HAP-1 (cell line): ENCODE results near the gene CDC5L.

Experiments used
- DNase-seq, 2 experiments: peaks; one replicate each; pipeline ENCODE4 v3.0.0-alpha.2; 2016 to 2020; ENCODE audit warnings: low spot score in 2 of 2
- H3K27me3 ChIP-seq: fragments of 250-450 bp; sonication (Bioruptor Pico); 2 replicates; pipeline ENCODE4 v1.5.1; 2020; ENCODE audit warnings: low read depth, mild to moderate bottlenecking, moderate library complexity
- H3K36me3 ChIP-seq: fragments of 250-450 bp; sonication (Bioruptor Pico); replicated peaks from 2 replicates; pipeline ENCODE4 v1.5.1; 2020; ENCODE audit warnings: mild to moderate bottlenecking
- H3K4me1 ChIP-seq: fragments of 250-450 bp; sonication (Bioruptor Pico); 2 replicates; pipeline ENCODE4 v1.5.1; 2020; ENCODE audit warnings: mild to moderate bottlenecking
- H3K4me3 ChIP-seq: fragments of 250-450 bp; sonication (Bioruptor Pico); 2 replicates; pipeline ENCODE4 v1.5.1; 2020; ENCODE audit warnings: mild to moderate bottlenecking, moderate library complexity
- H3K9me3 ChIP-seq: fragments of 250-450 bp; sonication (Bioruptor Pico); 2 replicates; pipeline ENCODE4 v1.5.1; 2020; ENCODE audit warnings: mild to moderate bottlenecking, moderate library complexity
- in situ Hi-C: fragments of 300-500 bp; cut with MboI; formaldehyde crosslinking; loops from 3 replicates; pipeline ENCODE4 v1.14.3; 2020; ENCODE audit warnings: low sequenced_read_pairs, inconsistent platforms, mixed read lengths

CDC5L gene

DNA sequence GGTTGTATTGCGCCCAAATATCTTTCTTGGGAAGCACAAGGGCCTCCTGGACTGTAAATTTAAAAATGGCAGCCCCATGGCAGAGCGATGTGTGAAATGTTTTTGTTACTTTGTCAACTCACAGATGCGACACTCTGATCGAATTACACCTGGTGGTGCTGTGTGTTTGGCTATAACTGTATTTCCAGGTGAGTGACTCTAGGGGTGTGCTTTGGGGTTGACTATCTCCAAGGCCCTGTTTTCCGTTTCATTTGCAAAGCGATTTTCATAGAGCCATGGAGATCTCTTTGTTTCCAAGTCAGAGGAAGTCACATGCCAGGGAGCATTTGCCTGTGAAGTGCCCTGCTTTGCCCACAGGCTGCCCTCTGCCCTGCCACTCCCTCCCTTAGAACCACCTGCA is 93.5 kb downstream of the CDC5L start:
- DNase-seq: no peak
- in situ Hi-C loops: no loop called here
- Histone ChIP-seq H3K9me3 (no peaks in the 10 kb centered on the region), H3K4me1 (peaks cover 1% of the 10 kb centered on the region), H3K4me3 (no peak overlapping the region), H3K27me3 (peaks cover 8% of the 10 kb centered on the region; the same call in 1 of the 2 replicates), H3K36me3 (no peaks in the 10 kb centered on the region)

- Histone ChIP-seq H3K27me3 (peaks cover 8% of the 10 kb centered on the region; the same call in 1 of the 2 replicates), H3K4me1 (no peaks in the 10 kb centered on the region), H3K9me3 (no peaks in the 10 kb centered on the region), H3K4me3 (no peak overlapping the region), H3K36me3 (no peaks in the 10 kb centered on the region)
- in situ Hi-C loops: no loop called here
- no peak for DNase-seq
Observed at GRCh38 chr6:44481760-44482159, 94.3 kb downstream of the CDC5L start.

DNA sequence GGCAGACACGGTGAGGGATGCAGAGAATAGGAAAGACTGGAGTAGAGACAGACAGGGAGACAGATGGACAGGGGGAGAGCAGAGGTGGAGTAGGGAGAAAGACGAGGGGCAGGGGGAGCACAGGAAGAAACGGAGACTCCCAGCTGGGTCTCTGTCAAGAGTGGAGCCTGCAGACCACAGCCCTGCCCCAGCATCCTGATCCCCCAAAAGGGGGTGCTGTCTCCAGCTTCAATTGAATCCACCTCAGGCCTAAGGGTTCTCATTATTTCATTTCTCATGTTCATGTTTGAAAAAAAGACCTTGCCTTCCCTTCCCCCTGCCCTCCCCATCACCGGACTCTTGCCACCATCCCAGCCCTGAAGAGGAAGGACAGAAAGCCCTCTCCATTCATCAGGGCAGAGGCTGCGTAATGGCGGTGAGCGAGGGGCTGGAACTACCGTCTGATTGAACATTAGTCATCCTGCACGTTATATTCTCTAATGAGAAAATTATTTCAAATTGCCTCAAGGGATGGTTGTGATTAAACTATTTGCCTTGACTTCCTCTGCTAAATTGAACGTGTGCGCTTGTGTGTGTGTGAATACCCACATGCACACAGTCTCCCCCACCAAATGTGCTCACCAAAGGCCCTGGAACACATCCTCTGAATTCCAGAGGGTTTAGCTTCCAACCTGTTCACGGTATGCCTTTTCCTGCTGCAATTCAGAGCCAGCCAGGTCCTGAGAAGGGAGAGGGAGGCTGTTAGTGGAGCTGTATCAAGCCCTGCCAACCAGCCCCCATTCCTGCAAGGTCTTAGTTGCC is 98.3 kb downstream of the CDC5L start:
- Histone ChIP-seq H3K4me1 (no peaks in the 10 kb centered on the region), H3K9me3 (no peaks in the 10 kb centered on the region), H3K4me3 (no peak overlapping the region), H3K27me3 (peaks cover 12% of the 10 kb centered on the region; the same call in 1 of the 2 replicates), H3K36me3 (no peaks in the 10 kb centered on the region)
- no peak for DNase-seq
- in situ Hi-C loops: no loop called here

DNA sequence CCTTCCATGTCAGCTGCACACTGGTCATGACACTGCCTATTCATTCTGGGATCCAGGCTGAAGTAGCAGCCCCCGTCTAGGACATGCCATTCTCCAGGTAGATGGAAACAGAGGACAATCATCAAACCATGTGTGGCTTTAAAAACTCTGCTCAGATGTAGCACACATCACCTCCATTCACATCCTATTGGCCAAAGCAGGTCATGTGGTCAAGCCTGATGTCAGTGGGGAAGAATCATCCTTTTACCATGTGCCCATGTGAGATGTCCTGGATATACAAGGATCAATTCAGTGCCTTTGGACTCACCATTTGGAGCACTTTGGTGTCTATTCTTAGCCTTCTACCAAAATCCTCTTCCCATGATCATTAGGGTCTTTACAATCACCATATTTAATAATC is 99.5 kb downstream of the CDC5L start:
- no peak overlapping the region for H3K4me3 ChIP-seq
- H3K9me3 ChIP-seq: no peaks in the 10 kb centered on the region
- no peak for DNase-seq
- in situ Hi-C loops: no loop called here
- H3K4me1 ChIP-seq: no peaks in the 10 kb centered on the region
- no peaks in the 10 kb centered on the region for H3K36me3 ChIP-seq
- peaks cover 6% of the 10 kb centered on the region; the same call in 1 of the 2 replicates for H3K27me3 ChIP-seq

- Histone ChIP-seq H3K4me1 (no peaks in the 10 kb centered on the region), H3K36me3 (no peaks in the 10 kb centered on the region), H3K9me3 (no peaks in the 10 kb centered on the region), H3K4me3 (no peak overlapping the region), H3K27me3 (0 out of 2 replicates have a peak, but pooled peaks cover 4% of the 10 kb centered on the region)
- in situ Hi-C loops: no loop called here
- DNase-seq: no peak
Observed at GRCh38 chr6:44487586-44487985, 100.1 kb downstream of the CDC5L start.

DNA sequence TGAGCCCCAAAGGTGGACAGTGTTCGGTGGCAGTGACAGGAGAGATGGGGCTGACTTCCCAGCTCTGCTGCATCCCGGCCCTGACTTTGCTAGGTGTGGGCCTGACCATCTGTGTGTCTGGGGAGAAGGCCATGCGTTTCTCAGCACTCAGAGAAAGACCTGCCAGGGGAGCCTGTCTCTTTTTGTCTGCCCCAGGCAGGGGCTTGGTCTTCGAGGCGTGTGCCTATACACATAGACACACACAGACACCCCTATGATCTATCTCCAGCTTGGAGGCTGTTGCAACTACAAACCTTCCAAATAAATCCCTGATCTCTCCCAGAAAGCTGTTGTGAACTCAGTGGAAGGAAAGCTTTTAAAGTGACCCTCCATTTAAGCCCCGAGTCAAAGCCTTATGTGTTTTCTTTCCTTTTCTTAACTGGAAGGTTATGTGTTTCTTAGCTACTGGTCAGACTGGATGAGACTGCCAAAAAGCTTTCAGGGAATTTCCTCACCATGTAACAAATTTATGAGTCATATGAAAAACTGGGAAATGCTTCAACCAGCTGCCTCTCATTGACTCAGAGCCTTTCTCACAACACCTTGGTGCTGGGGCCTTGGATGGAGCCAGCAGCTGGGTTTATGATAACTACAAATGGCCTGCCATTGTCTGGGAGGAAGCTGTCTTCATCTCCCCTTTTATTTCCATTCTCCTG is 102.6 kb downstream of the CDC5L start:
- Histone ChIP-seq H3K4me1 (no peaks in the 10 kb centered on the region), H3K36me3 (no peaks in the 10 kb centered on the region), H3K4me3 (no peak overlapping the region), H3K27me3 (0 out of 2 replicates have a peak, but pooled peaks cover 4% of the 10 kb centered on the region), H3K9me3 (no peaks in the 10 kb centered on the region)
- no peak for DNase-seq
- in situ Hi-C loops: no loop called here

GRCh38 chr6:44493132-44493531 is 105.6 kb downstream of the CDC5L start:
- Histone ChIP-seq H3K4me1 (no peaks in the 10 kb centered on the region), H3K36me3 (no peaks in the 10 kb centered on the region)
- in situ Hi-C loops: no loop called here

DNA sequence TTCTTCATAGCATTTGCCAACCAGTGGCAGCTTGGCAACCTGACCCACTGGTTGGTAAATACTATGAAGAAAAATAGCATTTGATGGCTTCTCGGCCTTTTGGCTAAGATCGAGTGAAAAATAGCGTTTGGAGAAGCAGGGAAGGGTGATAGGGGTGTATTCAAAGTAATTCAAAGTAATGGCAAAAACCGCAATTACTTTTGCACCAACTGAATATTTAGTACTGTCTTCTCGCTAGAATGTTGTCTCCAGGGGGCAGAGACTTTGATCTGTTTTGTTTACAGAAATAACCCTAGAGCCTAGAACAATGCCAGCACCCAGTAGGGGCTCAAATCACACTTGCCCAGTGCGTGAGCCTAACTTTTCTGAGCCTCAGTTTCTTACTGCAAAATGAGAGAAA is 106.1 kb downstream of the CDC5L start:
- Histone ChIP-seq H3K4me1 (no peaks in the 10 kb centered on the region), H3K27me3 (no peaks in the 10 kb centered on the region), H3K9me3 (no peaks in the 10 kb centered on the region), H3K36me3 (no peaks in the 10 kb centered on the region), H3K4me3 (no peak overlapping the region)
- in situ Hi-C loops: no loop called here
- no peak for DNase-seq

More at GRCh38 chr6:44493132-44493531, 105.6 kb downstream of the CDC5L start:
- no peaks in the 10 kb centered on the region for H3K9me3 ChIP-seq
- DNase-seq: no peak
- H3K27me3 ChIP-seq: no peaks in the 10 kb centered on the region
- no peak overlapping the region for H3K4me3 ChIP-seq

DNA sequence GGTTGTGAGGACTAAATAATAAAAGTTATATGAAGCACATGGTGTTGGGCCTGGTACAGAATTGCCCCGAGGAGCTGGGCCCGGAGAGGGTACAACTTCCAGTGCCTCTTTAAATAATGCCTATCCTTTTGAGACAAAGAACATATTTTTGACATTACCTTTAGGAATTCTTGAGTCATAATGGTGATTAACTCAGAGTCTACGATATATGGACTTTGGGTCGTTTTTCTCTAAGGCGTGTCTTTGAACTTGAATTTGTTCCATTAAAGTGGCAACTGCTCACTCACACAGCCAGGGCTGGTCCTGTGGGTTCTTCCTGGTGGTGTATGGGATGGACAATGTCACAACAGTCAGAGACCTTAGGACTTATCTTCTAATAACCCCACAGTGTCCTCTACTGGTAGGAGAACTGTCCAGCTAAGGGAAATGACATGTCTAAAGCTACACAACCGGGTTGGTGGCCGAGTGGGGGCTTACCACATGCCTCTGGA is 106.5 kb downstream of the CDC5L start:
- Histone ChIP-seq H3K4me1 (no peaks in the 10 kb centered on the region), H3K9me3 (no peaks in the 10 kb centered on the region), H3K36me3 (no peaks in the 10 kb centered on the region), H3K27me3 (no peaks in the 10 kb centered on the region), H3K4me3 (no peak overlapping the region)
- no peak for DNase-seq
- in situ Hi-C loops: no loop called here

DNA sequence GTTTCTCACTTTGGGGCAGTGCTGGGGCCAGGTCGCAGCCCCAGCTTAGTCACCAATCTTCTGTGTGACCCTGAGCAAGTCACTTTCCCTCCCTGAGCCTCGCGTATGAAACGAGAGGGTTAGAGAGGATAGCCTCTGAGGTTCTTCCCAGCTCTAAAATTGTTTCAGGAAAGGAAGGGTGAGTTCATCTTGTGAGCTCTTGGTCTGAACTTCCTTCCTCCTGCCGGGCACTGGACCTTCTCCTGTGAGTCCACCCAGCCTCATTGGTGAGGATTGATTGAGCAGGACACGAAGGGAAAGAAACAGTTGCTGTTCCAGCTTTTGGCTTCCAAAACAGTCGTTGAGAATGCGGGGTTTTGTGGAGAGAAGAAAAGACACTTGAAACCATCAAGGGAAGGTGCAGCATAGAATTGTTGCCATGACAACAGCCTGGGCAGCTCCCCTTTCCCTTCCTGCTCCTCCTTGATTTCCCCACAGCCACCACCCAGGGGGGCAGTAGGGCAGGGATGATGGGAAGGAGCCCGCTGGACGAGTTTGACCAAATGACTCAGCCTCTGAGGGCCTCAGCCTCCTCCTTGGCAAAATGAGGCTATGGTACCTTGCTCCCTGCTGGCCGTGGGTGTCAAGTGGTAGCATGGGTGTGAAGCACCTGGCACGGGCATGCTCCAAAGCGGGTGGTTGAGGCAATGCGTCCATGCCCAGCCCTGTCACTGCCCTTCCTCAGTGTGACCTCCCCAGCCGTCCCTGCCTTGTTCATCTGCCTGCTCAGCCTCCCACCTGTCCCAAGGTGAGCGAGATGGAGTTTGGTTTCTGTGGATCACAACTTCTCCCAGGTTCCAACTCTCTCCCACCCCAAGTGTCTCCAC is 107.8 kb downstream of the CDC5L start:
- Histone ChIP-seq H3K4me1 (no peaks in the 10 kb centered on the region), H3K36me3 (no peaks in the 10 kb centered on the region), H3K9me3 (no peaks in the 10 kb centered on the region), H3K27me3 (no peaks in the 10 kb centered on the region), H3K4me3 (no peak overlapping the region)
- in situ Hi-C loops: no loop called here
- no peak for DNase-seq

GRCh38 chr6:44496665-44497369 is 109.3 kb downstream of the CDC5L start:
- Histone ChIP-seq H3K9me3 (no peaks in the 10 kb centered on the region), H3K4me1 (no peaks in the 10 kb centered on the region), H3K4me3 (no peak overlapping the region), H3K27me3 (no peaks in the 10 kb centered on the region), H3K36me3 (no peaks in the 10 kb centered on the region)
- in situ Hi-C loops: no loop called here
- no peak for DNase-seq

DNA sequence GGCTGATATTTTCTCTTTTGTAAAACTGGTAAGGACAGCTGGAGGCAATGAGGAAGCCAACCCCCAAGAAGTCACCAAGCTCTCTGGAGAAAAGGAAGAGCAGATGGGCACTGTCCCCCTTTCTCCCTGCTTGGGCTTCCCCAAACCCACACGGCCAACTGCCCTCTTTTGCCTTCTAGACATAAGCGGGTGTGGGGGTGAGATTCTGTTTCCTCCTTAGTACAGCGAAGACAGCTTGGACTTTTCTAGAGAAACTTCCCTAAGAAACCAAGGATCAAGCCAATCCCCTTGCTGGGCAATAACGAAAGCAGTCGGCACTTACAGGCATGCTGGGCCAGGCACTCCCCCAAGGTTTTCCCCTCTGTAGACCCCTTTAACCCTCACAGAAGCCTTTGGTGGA is 110.3 kb downstream of the CDC5L start:
- in situ Hi-C loops: no loop called here
- Histone ChIP-seq H3K9me3 (no peaks in the 10 kb centered on the region), H3K27me3 (no peaks in the 10 kb centered on the region), H3K36me3 (no peaks in the 10 kb centered on the region), H3K4me1 (no peaks in the 10 kb centered on the region), H3K4me3 (no peak overlapping the region)
- DNase-seq: no peak

- Histone ChIP-seq H3K27me3 (no peaks in the 10 kb centered on the region), H3K9me3 (no peaks in the 10 kb centered on the region), H3K4me1 (no peaks in the 10 kb centered on the region), H3K4me3 (no peak overlapping the region), H3K36me3 (no peaks in the 10 kb centered on the region)
- DNase-seq: no peak
- in situ Hi-C loops: no loop called here
Observed at GRCh38 chr6:44498436-44498835, 110.9 kb downstream of the CDC5L start.
